HG03460 (cell line): ENCODE measurements around the gene PHLDB2.

Source experiments
- ATAC-seq: cut with Tn5 transposase; IDR thresholded peaks from one replicate; pipeline ENCODE4 v1.9.1; 2021; ENCODE audit not compliant: unreplicated experiment

The PHLDB2 gene

DNA sequence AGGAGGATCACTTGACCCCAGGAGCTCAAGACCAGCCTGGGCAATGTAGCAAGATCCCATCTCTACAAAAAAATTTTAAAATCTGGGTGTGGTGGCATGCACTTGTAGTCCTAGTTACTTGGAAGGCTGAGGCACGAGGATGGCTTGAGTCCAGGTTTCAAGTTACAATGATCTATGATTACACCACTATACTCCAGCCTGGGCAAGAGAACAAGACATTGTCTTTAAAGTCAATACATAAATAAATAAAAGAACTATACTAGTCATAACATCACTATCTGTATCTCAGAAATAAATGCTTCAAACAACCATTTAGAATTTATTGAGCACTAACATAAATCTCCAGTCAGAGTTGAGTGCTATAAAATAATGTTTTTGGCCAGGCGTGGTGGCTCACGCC is 8.5 kb upstream of the PHLDB2 start:
- no peak for ATAC-seq

DNA sequence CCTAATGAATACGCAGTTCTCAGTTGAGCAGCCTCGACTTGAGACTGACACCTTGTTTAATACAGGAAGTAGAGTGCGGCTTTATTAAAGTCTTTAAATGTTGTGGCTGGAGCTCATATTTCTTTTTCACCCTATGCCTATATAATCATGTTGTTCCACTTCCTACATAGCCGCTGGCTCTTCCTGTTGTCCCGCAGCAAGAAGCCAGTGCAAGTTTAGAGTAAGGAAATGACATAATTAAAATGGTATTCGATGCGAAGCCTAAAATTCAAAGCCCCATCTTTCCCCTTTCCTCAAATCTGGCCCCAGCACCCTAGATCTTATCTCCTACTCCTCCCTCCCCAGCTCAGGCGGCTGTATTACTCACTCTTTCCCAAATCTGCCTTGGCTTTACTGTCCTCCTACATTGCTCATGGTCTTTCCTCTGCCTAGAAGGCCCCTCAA is 7.5 kb upstream of the PHLDB2 start:
- no peak for ATAC-seq

DNA sequence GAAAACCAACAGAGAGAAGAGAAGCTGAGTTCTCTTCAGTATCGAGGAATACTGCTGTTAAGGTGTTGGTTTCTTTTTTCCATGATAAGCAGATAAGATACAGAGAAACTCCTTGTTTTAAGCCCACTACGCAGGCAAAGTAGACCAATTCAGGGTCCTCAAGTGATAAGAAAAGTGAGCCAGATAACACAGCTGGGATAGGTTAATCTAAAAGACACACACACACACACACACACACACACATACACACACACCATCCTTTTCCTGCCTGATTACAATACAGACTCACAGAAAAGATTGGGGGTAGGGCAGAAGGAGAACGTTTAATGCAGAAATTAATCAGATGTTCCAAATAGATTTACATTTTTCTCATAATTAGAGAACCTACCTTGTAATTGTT is 6.5 kb upstream of the PHLDB2 start:
- ATAC-seq: no peak

DNA sequence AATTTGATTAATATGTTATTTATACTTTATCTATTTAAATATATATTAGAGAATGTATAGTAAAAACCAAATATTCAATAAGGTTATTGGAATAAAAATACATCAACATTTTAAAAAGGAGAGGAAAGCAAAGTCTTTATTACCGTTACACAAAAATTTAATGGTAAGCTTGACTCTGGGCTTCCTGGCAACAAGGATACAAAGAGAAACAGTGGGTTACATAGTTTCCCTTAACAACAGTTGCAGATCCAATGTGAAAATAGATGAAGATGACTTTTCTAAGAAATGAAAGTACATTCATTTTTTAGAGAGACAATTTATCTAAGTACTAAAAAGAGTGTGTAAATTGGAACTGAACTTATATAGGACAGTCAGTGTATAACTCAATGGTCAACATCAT is 6.0 kb upstream of the PHLDB2 start:
- no peak for ATAC-seq

DNA sequence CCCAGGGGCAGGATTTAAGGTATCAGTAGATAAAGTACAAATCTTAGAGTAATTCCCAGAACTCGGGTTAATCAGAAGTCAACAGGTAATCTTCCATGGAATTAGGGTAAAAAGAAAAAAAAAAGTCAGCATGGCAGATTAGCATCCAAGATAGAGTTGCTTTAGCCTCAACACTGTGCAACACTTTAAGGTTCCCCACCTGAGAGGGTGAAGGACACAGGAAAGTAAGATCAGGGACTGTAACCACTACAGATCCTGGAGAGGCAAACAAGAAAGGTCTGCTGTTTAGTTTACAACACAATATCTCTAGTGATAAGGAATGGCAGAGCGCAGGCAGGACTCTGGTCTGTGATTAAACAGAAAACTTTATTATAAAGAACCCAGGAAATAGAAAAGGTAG is 4.1 kb upstream of the PHLDB2 start:
- ATAC-seq: no peak

DNA sequence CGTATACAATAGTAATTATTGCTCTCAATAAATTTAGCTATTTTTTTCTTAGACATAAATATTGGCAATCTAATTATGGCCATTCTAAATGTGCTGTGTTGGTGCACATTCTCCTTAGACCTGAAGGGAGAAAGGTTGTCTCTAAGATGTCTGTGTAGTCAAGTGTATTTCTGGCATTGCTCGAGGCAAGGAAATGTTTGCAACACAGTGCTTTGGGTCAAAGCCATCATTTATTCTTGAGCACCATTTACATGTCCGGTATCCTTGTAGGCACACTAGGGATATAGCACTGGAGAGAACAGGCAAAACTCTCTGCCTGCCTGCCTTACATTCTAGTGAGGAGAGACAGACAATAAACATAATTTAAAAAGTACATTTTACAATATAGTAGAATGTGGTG is 2.6 kb upstream of the PHLDB2 start:
- no peak for ATAC-seq

DNA sequence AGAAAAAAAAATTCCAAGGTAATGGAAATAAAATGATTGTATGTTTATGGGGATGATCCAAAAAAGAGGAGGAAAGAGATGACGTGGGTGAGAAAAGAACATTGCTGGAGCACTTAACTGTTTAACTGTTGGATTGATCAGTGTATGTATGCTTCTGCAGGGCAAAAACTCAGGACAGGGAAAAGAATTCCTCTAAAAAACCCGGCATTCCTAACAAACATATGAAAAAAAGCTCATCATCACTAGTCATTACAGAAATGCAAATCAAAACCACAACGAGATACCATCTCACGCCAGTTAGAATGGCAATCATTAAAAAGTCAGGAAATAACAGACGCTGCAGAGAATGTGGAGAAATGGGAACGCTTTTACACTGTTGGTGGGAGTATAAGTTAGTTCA is 1.6 kb upstream of the PHLDB2 start:
- no peak for ATAC-seq

DNA sequence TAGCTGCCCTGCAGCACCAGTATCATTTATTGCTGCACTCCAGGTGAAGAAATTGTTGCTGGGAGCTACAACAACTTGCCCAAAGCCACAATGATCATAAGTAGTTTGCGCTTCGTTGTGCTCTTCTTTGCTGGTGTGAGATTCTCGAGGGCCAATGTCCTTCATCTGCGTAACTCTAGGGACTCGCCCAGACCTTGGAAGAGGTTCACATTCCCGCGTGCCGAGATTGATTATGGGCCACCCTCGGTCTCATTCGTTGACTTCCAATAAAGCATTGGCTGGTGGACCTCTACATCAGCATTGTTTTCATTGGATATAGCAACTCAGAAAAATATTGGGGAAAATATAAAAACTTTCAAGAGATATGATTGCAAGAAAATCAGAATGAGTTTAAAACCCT is 423 bp upstream of the PHLDB2 start:
- ATAC-seq: no peak

DNA sequence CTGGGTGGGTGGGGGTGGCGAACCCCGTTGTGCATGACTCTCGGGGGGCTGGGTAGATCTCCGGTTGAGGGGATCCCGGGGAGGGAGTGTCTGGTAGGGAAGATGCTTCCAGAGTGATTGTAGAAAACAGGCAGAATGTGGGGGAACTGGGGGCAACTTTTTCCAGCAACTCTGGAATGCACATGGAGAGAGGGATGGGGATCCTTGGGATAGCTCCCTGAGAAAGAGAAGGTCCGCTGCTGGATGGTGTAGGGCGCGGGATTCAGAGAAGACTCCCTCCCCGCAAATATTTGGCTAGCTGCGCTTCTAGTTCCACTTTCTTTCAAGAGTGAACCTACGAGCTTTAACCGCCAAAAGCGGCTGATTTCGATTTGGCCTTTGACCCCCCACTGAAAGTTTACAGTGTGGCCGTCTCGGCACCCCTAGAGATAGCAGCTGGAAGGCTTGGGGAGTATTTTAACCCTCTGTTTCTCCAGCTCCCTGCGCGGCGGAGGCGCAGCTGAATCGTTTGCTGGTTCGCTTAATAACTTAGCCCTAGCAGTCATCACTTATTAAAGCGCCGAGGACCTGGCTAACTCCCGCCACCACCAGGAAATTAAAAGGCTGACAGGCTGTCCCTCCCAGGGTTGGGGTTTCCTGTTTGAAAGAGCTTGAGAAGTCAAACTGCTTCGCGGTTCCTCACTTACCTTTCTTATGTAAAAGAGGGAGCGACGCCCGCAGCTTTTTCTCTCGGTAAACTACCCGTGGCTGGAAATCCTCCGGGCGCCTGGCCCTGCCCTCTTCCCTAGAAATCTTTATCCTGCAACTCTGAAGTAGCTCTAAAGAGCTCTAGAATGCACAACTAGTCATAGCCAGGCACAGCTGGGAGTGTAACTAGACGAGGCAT is 1.2 kb downstream of the PHLDB2 start:
- ATAC-seq: peak; percentile 91

DNA sequence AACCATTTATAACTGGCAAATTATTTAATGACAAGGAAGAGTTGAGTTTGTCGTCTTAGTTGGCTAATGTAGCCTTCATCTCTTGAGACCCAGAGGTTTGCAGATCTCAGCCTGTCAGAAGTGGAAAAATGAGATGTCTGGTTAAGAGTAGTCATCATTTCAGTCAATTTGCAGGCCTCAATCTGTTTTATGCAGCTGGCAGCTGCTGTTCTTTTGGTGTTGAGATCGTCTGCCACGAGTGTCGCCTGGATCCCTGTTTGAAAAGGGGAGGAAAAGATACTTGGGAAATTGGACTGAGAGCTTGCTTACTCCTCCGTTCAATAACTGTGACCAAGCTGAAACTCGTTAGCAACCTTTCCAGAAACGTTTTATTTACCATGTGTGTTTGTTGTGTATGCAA is 2.3 kb downstream of the PHLDB2 start:
- ATAC-seq: no peak

DNA sequence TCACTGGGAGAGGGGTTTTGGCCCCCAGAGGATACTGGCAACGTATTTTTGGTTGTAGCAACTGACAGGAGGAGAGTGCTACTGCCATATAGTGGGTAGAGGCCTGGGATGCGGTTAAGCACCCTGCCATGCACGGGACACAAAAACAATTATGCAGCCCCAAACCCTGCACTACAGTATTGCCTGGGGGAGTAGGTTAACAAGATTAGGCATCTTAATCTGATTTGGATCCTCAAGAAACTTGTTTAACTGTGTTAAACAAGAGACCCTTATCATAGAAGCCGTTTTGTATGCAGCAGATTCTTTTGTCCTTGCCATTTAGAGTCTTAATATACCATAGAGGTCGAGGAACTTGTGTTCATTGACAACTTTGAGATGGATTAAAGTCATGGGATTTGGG is 3.4 kb downstream of the PHLDB2 start:
- no peak for ATAC-seq

DNA sequence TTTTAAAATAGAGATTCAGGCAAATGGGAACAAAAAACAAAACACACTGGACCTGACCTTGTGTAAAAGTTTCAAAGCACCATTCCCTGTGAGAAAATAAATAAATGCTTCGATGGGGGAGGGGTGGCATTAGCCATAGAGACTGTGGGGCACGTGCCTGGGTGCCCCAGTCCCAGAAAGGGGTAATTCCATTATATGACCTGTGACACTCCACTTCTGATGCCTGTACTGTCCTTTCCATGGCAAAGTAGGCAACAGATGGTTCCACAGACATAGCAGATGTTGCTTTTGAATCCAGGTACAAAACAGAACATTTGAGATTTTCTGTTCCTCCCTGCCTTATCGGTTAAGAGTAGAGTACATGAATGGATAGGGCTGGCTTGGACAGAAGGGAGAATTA is 3.9 kb downstream of the PHLDB2 start:
- ATAC-seq: no peak

DNA sequence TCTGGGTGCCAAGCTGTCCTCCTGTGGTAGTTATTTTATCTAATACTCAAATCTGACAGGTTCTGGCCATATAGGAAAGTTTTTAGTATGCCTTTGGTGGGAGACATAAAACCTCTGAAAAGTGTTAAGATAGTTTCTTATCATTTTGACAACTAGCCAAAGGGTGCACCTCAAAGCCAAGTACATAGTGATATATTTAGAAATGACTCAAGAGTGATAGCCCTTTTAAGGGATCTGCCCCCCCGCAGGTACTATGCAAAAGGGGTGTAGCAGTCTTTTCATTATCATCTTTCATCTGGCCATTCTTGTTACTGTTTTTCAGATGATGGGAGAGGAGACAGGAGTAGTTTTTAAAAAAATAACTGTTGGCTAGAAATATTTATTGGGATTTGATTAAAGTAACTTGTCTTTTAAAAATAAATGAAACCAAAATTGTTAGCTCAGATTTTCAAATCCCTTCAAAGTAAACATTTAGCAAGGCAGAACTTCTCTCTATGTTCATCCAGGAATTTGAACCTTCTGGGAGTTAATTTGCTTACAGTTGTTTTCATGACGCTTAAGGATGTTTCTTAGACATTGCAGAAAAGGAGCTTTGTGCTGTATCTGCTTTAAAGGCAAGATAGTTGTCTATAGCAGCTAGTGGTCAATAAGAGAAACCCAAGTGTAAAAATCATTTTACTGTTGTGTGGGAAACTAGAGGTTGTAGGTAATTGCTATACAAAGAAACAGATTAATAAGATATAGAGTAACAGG is 5.1 kb downstream of the PHLDB2 start:
- no peak for ATAC-seq

DNA sequence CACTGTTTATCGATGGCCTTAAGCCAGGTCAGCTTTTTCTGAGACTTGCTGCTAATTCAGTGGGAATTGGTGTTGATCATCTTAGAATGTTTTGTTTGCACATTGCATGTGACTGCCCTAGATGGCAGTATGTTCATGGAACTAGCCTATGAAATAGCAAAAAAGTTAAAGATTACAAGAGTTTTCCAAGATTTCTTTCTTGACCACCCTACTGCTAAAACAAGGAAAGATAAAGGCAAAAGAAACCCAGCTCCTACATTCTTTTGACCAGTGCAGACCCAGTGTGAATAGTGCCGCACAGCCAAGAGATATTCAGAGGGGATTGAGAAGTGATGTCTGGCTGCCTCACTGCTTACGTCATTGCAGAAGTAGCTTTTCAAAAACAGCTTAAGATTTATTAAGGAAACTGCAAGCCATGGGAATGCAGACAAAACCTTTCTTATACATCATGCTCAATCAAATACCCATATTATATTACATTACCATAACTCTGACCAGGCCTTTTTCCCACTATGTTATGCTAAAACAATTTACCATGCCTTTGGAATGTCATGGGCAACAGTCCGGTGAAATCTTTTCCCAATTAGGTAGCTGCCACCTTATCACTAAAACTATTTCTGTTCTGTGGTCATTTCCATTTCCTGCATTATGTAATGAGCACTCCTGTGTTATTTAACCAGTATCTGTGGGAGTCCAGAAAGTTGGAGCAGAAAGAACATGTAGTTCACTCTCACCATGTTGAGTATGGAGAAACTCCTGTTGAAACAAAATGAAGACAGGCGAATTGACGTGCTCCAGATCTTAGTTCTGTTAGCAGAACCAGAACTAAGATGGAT is 6.0 kb downstream of the PHLDB2 start:
- no peak for ATAC-seq

DNA sequence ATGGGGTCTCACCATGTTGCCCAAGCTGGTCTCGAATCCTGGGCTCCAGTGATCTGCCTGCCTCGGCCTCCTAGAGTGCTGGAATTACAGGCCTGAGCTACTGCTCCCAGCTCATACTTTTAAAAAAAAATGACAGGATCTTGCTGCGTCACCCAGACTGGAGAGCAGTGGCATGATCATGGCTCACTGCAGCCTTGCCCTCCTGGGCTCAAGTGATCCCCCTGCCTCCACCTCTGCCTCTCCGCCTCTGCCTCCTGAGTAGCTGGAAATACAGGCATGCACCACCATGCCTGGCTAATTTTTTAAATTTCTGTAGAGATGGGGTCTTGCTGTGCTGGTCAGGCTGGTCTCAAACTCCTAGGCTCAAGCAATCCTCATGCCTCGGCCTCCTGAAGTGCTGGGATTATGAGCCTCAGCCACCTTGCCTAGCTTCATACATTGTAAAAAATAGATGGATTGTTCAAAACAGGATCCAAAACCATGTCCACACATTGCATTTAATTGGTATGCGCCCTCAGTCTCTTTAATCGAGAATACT is 8.9 kb downstream of the PHLDB2 start:
- no peak for ATAC-seq

DNA sequence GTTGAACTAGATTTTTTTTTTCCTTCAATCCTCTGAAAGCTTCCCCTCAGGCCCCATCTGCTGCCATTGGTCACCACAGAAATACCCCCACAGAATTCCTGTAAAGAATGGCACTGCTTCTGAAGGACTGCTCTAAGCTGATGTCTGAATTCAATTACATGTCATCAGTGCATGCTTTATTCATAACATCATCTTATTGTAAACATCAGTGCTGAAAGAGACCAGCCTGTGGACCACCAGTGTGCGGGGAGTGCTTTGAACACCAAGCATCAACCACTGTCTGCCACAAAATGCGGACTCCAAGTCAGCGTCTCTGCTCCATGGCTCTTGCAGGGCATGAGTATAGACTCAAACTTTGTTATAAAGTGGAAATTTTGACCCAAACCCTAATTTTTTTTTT is 11.6 kb downstream of the PHLDB2 start:
- ATAC-seq: no peak

DNA sequence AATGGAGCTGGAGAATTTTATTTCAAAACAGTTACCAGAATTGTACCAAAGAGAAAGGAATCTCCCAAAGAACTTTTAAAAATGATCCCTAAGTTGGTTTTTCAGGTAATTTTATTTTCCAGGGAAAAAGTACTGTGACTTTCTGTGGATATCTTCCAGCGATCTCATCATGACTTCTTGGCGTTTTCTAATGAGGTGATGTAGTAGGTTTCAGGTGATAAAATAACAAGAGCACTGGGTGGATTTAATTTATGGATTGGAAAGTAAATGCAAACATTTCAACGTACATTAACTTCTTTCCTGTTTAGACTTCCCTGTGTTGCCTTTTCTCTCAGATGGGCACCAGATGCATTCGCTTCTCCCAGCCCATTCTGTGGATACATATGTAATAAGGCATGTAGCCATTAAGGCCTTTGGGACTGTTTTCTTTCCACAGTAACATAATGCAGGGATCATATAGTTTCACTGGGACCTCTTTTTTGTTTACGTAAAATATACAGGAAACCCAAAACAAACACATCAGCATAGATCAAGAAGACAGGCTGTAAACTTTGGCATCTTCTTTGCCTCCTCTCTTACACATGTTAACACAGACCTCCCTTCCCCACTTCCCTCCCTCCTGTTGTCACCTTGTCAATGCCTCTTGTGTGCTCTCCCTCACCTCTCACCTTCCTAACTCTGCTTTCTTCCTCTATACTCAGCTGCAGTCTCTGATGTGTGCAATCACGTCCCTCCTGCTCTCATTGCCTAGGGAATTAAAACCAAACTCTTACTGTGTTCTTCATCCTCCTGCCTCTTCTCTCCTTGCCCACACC is 13.0 kb downstream of the PHLDB2 start:
- ATAC-seq: no peak

DNA sequence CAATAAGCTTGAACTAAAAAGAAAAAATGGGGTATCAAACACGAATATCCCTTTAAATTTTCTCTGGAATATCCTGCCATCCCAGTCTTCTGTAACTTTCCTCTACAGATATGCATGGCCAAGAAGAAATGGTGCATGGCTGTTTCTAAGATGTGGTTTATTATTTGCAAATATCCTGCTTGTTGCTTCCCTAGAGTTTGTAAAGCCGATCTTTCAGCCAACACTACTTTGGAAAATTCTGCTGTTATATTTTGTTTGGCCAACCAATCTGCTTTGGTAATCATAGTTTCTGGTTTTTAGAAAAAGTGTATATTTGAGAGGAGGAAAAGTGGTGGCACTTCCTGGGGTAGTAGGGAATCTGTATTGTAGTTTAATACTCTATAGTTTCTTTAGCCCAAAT is 13.9 kb downstream of the PHLDB2 start:
- ATAC-seq: no peak

DNA sequence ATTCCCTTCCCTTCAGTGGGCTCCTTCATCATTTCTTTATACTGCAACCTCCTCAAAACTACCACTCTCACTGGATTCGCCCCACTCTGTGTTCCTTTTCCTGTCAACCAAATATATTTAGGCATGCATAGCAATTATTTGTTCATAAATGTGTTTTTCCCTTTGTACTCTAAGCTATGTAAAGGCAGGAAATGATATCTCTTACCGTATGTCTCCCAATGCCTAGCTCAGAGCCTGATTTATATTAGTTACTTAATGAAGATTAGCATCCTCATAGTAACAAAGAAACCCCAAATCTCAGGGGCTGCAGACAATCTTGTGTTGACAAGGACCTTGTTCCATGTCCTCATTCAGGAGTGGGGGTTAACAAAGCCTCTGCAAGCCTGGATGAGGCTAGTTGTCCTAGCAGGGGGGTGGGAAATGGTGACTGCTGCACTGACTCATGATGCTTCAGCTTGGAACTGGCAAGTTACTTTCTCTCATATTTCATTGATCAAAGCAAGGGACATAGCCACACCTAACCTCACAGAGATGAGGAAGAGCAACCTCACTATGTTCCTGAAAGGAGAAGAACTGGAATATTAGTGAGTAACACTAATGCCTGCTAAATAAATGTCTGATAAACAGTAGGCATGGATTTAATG is 15.2 kb downstream of the PHLDB2 start:
- ATAC-seq: no peak

DNA sequence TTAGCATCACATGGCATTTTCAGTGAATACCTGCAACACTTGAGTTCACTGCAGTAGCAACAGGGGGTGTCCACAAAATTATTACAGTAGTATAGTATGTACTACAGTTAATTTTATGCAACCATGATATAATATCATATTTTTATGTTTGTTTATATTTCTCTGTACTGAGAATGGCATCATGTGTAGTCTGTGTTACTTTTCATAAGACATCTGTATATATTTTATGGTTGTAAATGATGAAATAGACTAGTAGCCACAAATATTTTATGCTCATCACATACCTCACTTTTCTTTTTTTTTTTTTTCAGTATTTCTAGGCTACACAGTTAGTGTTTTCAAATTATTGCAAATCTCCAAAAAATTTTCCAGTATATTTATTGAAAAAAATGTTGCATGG is 22.4 kb downstream of the PHLDB2 start:
- no peak for ATAC-seq
